Calu3 (cell line): ENCODE measurements around the gene ADCY1. TPM values are rescaled to one million over a fixed set of nuclear protein-coding genes. Genes with fewer than 3 reads are reported as not detected.

ENCODE experiments used
- BruUV-seq: library from RNA; stranded (reverse); fragments of 400-500 nt; replicated peaks from 2 replicates; lab custom pipeline; 2021; lab: Mats Ljungman, UMichigan
- CTCF ChIA-PET: fragments of 300-600 bp; sonication (Branson Sonifier 250); formaldehyde crosslinking; loops from one replicate; lab custom pipeline; 2022; ENCODE audit warnings: antibody characterized with exemption; lab: Charles Lee
- DNase-seq: peaks from one replicate; pipeline ENCODE4 v3.0.0; 2022
- H3K27ac Mint-ChIP-seq: one replicate; pipeline ENCODE4 v1.8.0; 2022; ENCODE audit warnings: mixed read lengths; ENCODE audit not compliant: unreplicated experiment
- H3K27me3 Mint-ChIP-seq: one replicate; pipeline ENCODE4 v1.8.0; 2022; ENCODE audit warnings: mixed read lengths; ENCODE audit not compliant: unreplicated experiment
- H3K36me3 Mint-ChIP-seq: one replicate; pipeline ENCODE4 v1.8.0; 2022; ENCODE audit warnings: mild to moderate bottlenecking, moderate library complexity, mixed read lengths; ENCODE audit not compliant: insufficient read depth, unreplicated experiment
- H3K4me1 Mint-ChIP-seq: one replicate; pipeline ENCODE4 v1.8.0; 2022; ENCODE audit warnings: mild to moderate bottlenecking, low read depth, mixed read lengths; ENCODE audit not compliant: unreplicated experiment
- H3K4me3 Mint-ChIP-seq: one replicate; pipeline ENCODE4 v1.8.0; 2022; ENCODE audit warnings: mild to moderate bottlenecking, low read depth, moderate library complexity, mixed read lengths; ENCODE audit not compliant: unreplicated experiment
- H3K9me3 Mint-ChIP-seq: one replicate; pipeline ENCODE4 v1.8.0; 2022; ENCODE audit warnings: low read depth, mixed read lengths; ENCODE audit not compliant: unreplicated experiment
- CTCF ChIP-seq: fragments of 200-600 bp; IDR thresholded peaks from one replicate; pipeline ENCODE4 v1.8.0; 2022; ENCODE audit warnings: antibody characterized with exemption; ENCODE audit not compliant: unreplicated experiment
- intact Hi-C: fragments of 100-400 bp; cut with micrococcal nuclease; formaldehyde crosslinking; loops from one replicate; pipeline ENCODE4 v1.10.0; 2022; ENCODE audit not compliant: unreplicated experiment
- total RNA-seq: library from RNA; stranded (reverse); gene quantifications from 2 replicates; pipeline ENCODE4 v1.2.3, GENCODE V29; 2022

The ADCY1 gene
- total RNA-seq, 1 experiment from 2014 or later = 8.8 TPM

GRCh38 chr7:45696476-45696875 is 122.3 kb downstream of the ADCY1 start:
- Mint-ChIP-seq H3K36me3 (no peaks in the 10 kb centered on the region), H3K27ac (no peak overlapping the region), H3K4me1 (peaks cover 4% of the 10 kb centered on the region), H3K4me3 (no peak overlapping the region), H3K27me3 (peaks cover 36% of the 10 kb centered on the region), H3K9me3 (no peaks in the 10 kb centered on the region)
- CTCF ChIA-PET = interaction anchor here (0.6 to 0.9 kb wide), 3 partner anchors 42 to 127 kb away, joined by 4 to 5 read pairs (median 5); no protein-coding TSS in a partner anchor
- intact Hi-C loops = no loop called here
- DNase-seq = no peak
- no TSS peak for BruUV-seq
- TF ChIP-seq CTCF = no peak

GRCh38 chr7:45697576-45698136 is 123.5 kb downstream of the ADCY1 start:
- H3K9me3 Mint-ChIP-seq = no peaks in the 10 kb centered on the region
- H3K27ac Mint-ChIP-seq = no peak overlapping the region
- peaks cover 47% of the 10 kb centered on the region for H3K27me3 Mint-ChIP-seq
- intact Hi-C loops = no loop called here
- no peaks in the 10 kb centered on the region for H3K36me3 Mint-ChIP-seq
- no peak overlapping the region for H3K4me3 Mint-ChIP-seq
- DNase-seq = no peak
- H3K4me1 Mint-ChIP-seq = no peaks in the 10 kb centered on the region
- no peak for TF ChIP-seq CTCF
- no TSS peak for BruUV-seq
- CTCF ChIA-PET = no interaction called here

GRCh38 chr7:45698303-45699014 is 124.3 kb downstream of the ADCY1 start:
- CTCF ChIA-PET = no interaction called here
- intact Hi-C loops = no loop called here
- DNase-seq = no peak
- H3K4me3 Mint-ChIP-seq = no peak overlapping the region
- BruUV-seq = no TSS peak
- no peak for TF ChIP-seq CTCF
- H3K27ac Mint-ChIP-seq = no peak overlapping the region
- H3K36me3 Mint-ChIP-seq = no peaks in the 10 kb centered on the region
- no peaks in the 10 kb centered on the region for H3K4me1 Mint-ChIP-seq
- H3K27me3 Mint-ChIP-seq = peaks cover 55% of the 10 kb centered on the region
- no peaks in the 10 kb centered on the region for H3K9me3 Mint-ChIP-seq

GRCh38 chr7:45699015-45699309 is 124.8 kb downstream of the ADCY1 start:
- CTCF ChIA-PET = interaction anchor here (0.6 kb wide), 1 partner anchor 147 kb away, joined by 3 read pairs; no protein-coding TSS in a partner anchor
- DNase-seq = no peak
- peaks cover 60% of the 10 kb centered on the region for H3K27me3 Mint-ChIP-seq
- no peak overlapping the region for H3K4me3 Mint-ChIP-seq
- intact Hi-C loops = no loop called here
- no peak overlapping the region for H3K27ac Mint-ChIP-seq
- no peak for TF ChIP-seq CTCF
- no TSS peak for BruUV-seq
- no peaks in the 10 kb centered on the region for H3K4me1 Mint-ChIP-seq
- H3K36me3 Mint-ChIP-seq = no peaks in the 10 kb centered on the region
- no peaks in the 10 kb centered on the region for H3K9me3 Mint-ChIP-seq
